LHCN-M2 (cell line): ENCODE results near the gene ATRNL1. TPM values are rescaled to one million over a fixed set of nuclear protein-coding genes. Genes with fewer than 3 reads are reported as not detected.
"Not testable (repeated sequence)": the region's sequence is repeated elsewhere in the genome, so short reads cannot be mapped to it uniquely, and the experiment has no call there.

Experiments used
- DNase-seq: peaks from one replicate; pipeline ENCODE4 v3.0.0-alpha.2; 2012; ENCODE audit warnings: low read depth
- total RNA-seq: library from RNA; depleted of rRNA; stranded (reverse); fragments of >200 nt; gene quantifications from 2 replicates; pipeline ENCODE4 v1.2.3, GENCODE V29; 2014

The ATRNL1 gene
- total RNA-seq, 1 experiment from 2014 or later = 13.1 TPM

- DNase-seq = no peak
Measured at GRCh38 chr10:115760131-115760530, 667.0 kb downstream of the ATRNL1 start.

GRCh38 chr10:115761166-115761565, 668.0 kb downstream of the ATRNL1 start:
- no peak for DNase-seq

- peak; percentile 32 for DNase-seq
Measured at GRCh38 chr10:115762029-115762428, 668.9 kb downstream of the ATRNL1 start.

GRCh38 chr10:115771755-115772154, 678.6 kb downstream of the ATRNL1 start:
- DNase-seq = no peak

GRCh38 chr10:115772606-115773005, 679.4 kb downstream of the ATRNL1 start:
- DNase-seq = peak; percentile 93

GRCh38 chr10:115773832-115774231, 680.7 kb downstream of the ATRNL1 start:
- DNase-seq = no peak

GRCh38 chr10:115774721-115775120, 681.6 kb downstream of the ATRNL1 start:
- peak; percentile 32 for DNase-seq

- peak; percentile 36 for DNase-seq
Measured at GRCh38 chr10:115777646-115778045, 684.5 kb downstream of the ATRNL1 start.

- no peak for DNase-seq
Measured at GRCh38 chr10:115790220-115790619, 697.1 kb downstream of the ATRNL1 start.

GRCh38 chr10:115795964-115796363, 702.8 kb downstream of the ATRNL1 start:
- no peak for DNase-seq

GRCh38 chr10:115801457-115801856, 708.3 kb downstream of the ATRNL1 start:
- DNase-seq = no peak

- DNase-seq = no peak
Measured at GRCh38 chr10:115801992-115802391, 708.8 kb downstream of the ATRNL1 start.

GRCh38 chr10:115802911-115803310, 709.7 kb downstream of the ATRNL1 start:
- no peak for DNase-seq

GRCh38 chr10:115814542-115814941, 721.4 kb downstream of the ATRNL1 start:
- no peak for DNase-seq

- peak; percentile 36 for DNase-seq
Measured at GRCh38 chr10:115818012-115818411, 724.8 kb downstream of the ATRNL1 start.

- DNase-seq = no peak
Measured at GRCh38 chr10:115826396-115826795, 733.2 kb downstream of the ATRNL1 start.

GRCh38 chr10:115827231-115828009, 734.3 kb downstream of the ATRNL1 start:
- DNase-seq = no peak

- not testable (repeated sequence) for DNase-seq
Measured at GRCh38 chr10:115828182-115828581, 735.0 kb downstream of the ATRNL1 start.

GRCh38 chr10:115829521-115830205, 736.5 kb downstream of the ATRNL1 start:
- peak; percentile 61 for DNase-seq

- DNase-seq = peak; percentile 83
Measured at GRCh38 chr10:115830265-115830970, 737.3 kb downstream of the ATRNL1 start.

- no peak for DNase-seq
Measured at GRCh38 chr10:115831016-115831415, 737.9 kb downstream of the ATRNL1 start.

GRCh38 chr10:115833119-115833518, 740.0 kb downstream of the ATRNL1 start:
- no peak for DNase-seq
